Measurements from ENCODE around the gene APOBEC3G.

Gene APOBEC3G

GRCh38 chr22:39125622-39126021 lies 48.5 kb downstream of the APOBEC3G start:
- DNase-seq (ENCODE audit: low read depth) = no peak

GRCh38 chr22:39128508-39128907 lies 51.4 kb downstream of the APOBEC3G start:
- DNase-seq (ENCODE audit: low read depth) = no peak

GRCh38 chr22:39129081-39129480 lies 52.0 kb downstream of the APOBEC3G start:
- DNase-seq (ENCODE audit: low read depth) = no peak

GRCh38 chr22:39129746-39130145 lies 52.7 kb downstream of the APOBEC3G start:
- no peak for DNase-seq (ENCODE audit: low read depth)

GRCh38 chr22:39130152-39130704 lies 53.2 kb downstream of the APOBEC3G start:
- DNase-seq (ENCODE audit: low read depth) = no peak

GRCh38 chr22:39130892-39131855 lies 54.1 kb downstream of the APOBEC3G start:
- no peak for DNase-seq (ENCODE audit: low read depth)

- no peak for DNase-seq (ENCODE audit: low read depth)
Observed at GRCh38 chr22:39132281-39132680, 55.2 kb downstream of the APOBEC3G start.

GRCh38 chr22:39132871-39133524 lies 55.9 kb downstream of the APOBEC3G start:
- no peak for DNase-seq (ENCODE audit: low read depth)

GRCh38 chr22:39133871-39134270 lies 56.8 kb downstream of the APOBEC3G start:
- no peak for DNase-seq (ENCODE audit: low read depth)

GRCh38 chr22:39134366-39135091 lies 57.5 kb downstream of the APOBEC3G start:
- no peak for DNase-seq (ENCODE audit: low read depth)

- DNase-seq (ENCODE audit: low read depth) = no peak
Observed at GRCh38 chr22:39135092-39135896, 58.2 kb downstream of the APOBEC3G start.

GRCh38 chr22:39136317-39136716 lies 59.2 kb downstream of the APOBEC3G start:
- DNase-seq (ENCODE audit: low read depth) = no peak
